ENCODE measurements around the gene NPR2. TPM values are rescaled to one million over a fixed set of nuclear protein-coding genes. Genes with fewer than 3 reads are reported as not detected.

The NPR2 gene
- total RNA-seq, 1 experiment from 2014 or later, result 10.1 TPM

- TF ChIP-seq ARID4B (CRISPR knock-in tag; IDR thresholded peaks at IDR 0.05; ENCODE audit: borderline replicate concordance) (no peak), MXD4 (CRISPR knock-in tag; IDR thresholded peaks at IDR 0.05; ENCODE audit: borderline replicate concordance) (no peak), ZNF219 (CRISPR knock-in tag; IDR thresholded peaks at IDR 0.05; ENCODE audit: borderline replicate concordance) (no peak), SMAD4 (CRISPR knock-in tag; IDR thresholded peaks at IDR 0.05) (no peak), FOXP1 (CRISPR knock-in tag; IDR thresholded peaks at IDR 0.05; ENCODE audit: borderline replicate concordance) (no peak; the same call in none of the 2 replicates), FOXP4 (CRISPR knock-in tag; IDR thresholded peaks at IDR 0.05) (no peak; the same call in 1 of the 2 replicates), ZNF425 (CRISPR knock-in tag; conservative IDR thresholded peaks at IDR 0.05) (no peak), PRDM15 (CRISPR knock-in tag; IDR thresholded peaks at IDR 0.05) (0 out of 2 replicates have a peak, but pooled peaks have one; percentile 16), ATF2 (CRISPR knock-in tag; IDR thresholded peaks at IDR 0.05; ENCODE audit: borderline replicate concordance, low read depth) (no peak), PRRX2 (CRISPR knock-in tag; IDR thresholded peaks at IDR 0.05) (no peak), AFF4 (CRISPR knock-in tag; IDR thresholded peaks at IDR 0.05; ENCODE audit: borderline replicate concordance) (no peak), TEAD1 (CRISPR knock-in tag; IDR thresholded peaks at IDR 0.05) (no peak), CREB1 (CRISPR knock-in tag; IDR thresholded peaks at IDR 0.05) (no peak), CTCF (IDR thresholded peaks at IDR 0.05) (no peak), NR2C2 (CRISPR knock-in tag; IDR thresholded peaks at IDR 0.05) (no peak), ZSCAN18 (CRISPR knock-in tag; IDR thresholded peaks at IDR 0.05) (no peak)
These were observed 23.6 kb downstream of the NPR2 start, which contains the start of gene HINT2 (continued) for GRCh38 chr9:35814841-35815543.

Measured in WTC11 (cell line).